OCI-LY3 (cell line): ENCODE results near the gene KLHL18.

ENCODE experiments used
- H2AFZ ChIP-seq: fragments of 200-600, 300-600 bp; shearing (Covaris generic); 2 replicates; pipeline ENCODE4 v1.6.0; 2014; ENCODE audit warnings: antibody characterized with exemption, low read depth, low read length
- H3K27ac ChIP-seq: fragments of 200-600, 300-600 bp; sonication (generic); 2 replicates; pipeline ENCODE4 v1.5.1; 2014; ENCODE audit warnings: mild to moderate bottlenecking, low read length, moderate library complexity, mixed read lengths
- H3K27me3 ChIP-seq: fragments of 200-600, 300-600 bp; sonication (generic); 2 replicates; pipeline ENCODE4 v1.6.1; 2014; ENCODE audit warnings: low read depth, low read length, mixed read lengths
- H3K36me3 ChIP-seq: fragments of 200-600, 300-600 bp; sonication (generic); replicated peaks from 2 replicates; pipeline ENCODE3; 2014; ENCODE audit warnings: low read depth, low read length, mixed read lengths
- H3K4me1 ChIP-seq: fragments of 300-600, 200-600 bp; sonication (generic); 2 replicates; pipeline ENCODE4 v1.6.1; 2014; ENCODE audit warnings: low read length, mixed read lengths
- H3K4me2 ChIP-seq: fragments of 200-600, 300-600 bp; sonication (generic); 2 replicates; pipeline ENCODE4 v1.6.1; 2014; ENCODE audit warnings: low read length, mixed read lengths
- H3K4me3 ChIP-seq: fragments of 300-600, 200-600 bp; sonication (generic); 2 replicates; pipeline ENCODE4 v1.5.1; 2014; ENCODE audit warnings: antibody characterized with exemption, mild to moderate bottlenecking, low read length, moderate library complexity
- H3K79me2 ChIP-seq: fragments of 300-600, 200-600 bp; shearing (Covaris generic); 2 replicates; pipeline ENCODE4 v1.6.1; 2014; ENCODE audit warnings: mild to moderate bottlenecking, low read length, mixed read lengths
- H3K9ac ChIP-seq: fragments of 300-600, 200-600 bp; shearing (Covaris generic); 2 replicates; pipeline ENCODE4 v1.6.0; 2014; ENCODE audit warnings: mild to moderate bottlenecking, low read length, moderate library complexity
- H3K9me3 ChIP-seq: fragments of 200-600, 300-600 bp; shearing (Covaris generic); 2 replicates; pipeline ENCODE4 v1.6.1; 2014; ENCODE audit warnings: low read length, mixed read lengths; ENCODE audit not compliant: insufficient read depth
- H4K20me1 ChIP-seq: fragments of 200-600, 300-600 bp; sonication (generic); 2 replicates; pipeline ENCODE4 v1.6.1; 2016; ENCODE audit warnings: low read length, mixed read lengths; ENCODE audit not compliant: insufficient read depth
- EZH2phosphoT487 ChIP-seq: fragments of 200-600 bp; shearing (Covaris generic); IDR thresholded peaks from 2 replicates; pipeline ENCODE4 v1.6.1; 2018; ENCODE audit warnings: antibody characterized with exemption, mixed run types, low read depth
- TF ChIP-seq, protein P1 (sequence below): fragments of 200-600, 300-600 bp; sonication (generic); IDR thresholded peaks from 2 replicates; pipeline ENCODE4 v1.5.1; 2014; ENCODE audit warnings: antibody characterized with exemption, low read length, low read depth

KLHL18 gene

DNA sequence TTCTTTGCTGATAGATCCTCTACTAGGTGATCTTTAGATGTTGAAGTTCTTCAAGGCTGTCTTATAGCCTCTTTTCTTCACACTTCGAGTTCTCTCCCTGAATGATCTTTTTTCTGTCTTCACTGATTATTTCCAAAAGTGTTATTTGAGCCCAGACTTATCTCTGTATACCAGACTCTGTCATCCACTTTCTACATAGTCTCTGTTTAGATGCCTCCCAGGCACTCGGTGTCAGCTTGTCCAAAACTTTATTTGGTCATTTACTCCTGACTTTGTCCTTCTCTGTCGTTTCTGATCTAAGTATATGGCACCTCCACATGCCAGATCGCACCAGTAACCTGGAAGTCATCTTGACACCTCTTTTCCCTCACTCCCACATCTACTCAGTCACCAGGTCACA lies 27.6 kb downstream of the KLHL18 start:
- H3K4me1 ChIP-seq, result peaks cover 8% of the 10 kb centered on the region

DNA sequence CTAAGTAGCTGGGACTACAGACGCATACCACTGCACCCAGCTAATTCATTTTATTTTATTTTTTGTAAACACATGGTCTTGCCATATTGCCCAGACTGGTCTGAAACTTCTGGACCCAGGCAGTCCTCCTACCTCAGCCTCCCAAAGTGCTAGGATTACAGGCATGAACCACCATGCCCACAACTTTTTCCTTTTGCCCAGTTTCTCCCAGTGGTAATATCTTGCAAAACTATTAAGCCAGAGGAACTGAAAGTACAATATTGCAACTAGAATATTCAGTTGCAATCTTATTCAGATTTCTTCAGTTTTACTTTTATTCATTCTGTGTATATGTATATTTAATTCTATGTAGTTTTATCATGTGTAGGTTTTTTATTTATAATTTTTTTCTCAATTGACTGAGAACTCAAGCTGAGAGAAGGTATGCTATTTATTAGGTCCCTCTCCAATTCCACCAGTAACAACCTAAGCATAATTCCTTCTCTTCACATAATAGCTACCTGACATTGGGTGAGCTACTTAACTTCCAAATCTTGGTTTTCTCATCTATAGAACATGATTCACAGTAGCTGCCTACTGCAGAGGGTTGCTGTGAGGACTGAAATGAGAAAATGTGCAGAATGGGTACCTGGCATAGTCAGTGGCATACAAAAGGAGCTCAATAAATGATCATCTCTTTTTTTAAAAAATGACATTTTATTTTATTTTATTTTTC lies 30.8 kb downstream of the KLHL18 start:
- H3K9me3 ChIP-seq, result no peaks in the 10 kb centered on the region
- peaks cover 14% of the 10 kb centered on the region for H4K20me1 ChIP-seq
- no peak for TF ChIP-seq EZH2phosphoT487
- TF ChIP-seq, protein P1, sequence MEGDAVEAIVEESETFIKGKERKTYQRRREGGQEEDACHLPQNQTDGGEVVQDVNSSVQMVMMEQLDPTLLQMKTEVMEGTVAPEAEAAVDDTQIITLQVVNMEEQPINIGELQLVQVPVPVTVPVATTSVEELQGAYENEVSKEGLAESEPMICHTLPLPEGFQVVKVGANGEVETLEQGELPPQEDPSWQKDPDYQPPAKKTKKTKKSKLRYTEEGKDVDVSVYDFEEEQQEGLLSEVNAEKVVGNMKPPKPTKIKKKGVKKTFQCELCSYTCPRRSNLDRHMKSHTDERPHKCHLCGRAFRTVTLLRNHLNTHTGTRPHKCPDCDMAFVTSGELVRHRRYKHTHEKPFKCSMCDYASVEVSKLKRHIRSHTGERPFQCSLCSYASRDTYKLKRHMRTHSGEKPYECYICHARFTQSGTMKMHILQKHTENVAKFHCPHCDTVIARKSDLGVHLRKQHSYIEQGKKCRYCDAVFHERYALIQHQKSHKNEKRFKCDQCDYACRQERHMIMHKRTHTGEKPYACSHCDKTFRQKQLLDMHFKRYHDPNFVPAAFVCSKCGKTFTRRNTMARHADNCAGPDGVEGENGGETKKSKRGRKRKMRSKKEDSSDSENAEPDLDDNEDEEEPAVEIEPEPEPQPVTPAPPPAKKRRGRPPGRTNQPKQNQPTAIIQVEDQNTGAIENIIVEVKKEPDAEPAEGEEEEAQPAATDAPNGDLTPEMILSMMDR, result no peak
- no peaks in the 10 kb centered on the region for H3K27me3 ChIP-seq
- H3K36me3 ChIP-seq, result no peaks in the 10 kb centered on the region
- no peak overlapping the region for H3K27ac ChIP-seq
- H2AFZ ChIP-seq, result no peak overlapping the region
- H3K4me2 ChIP-seq, result no peak overlapping the region
- peaks cover 8% of the 10 kb centered on the region for H3K4me1 ChIP-seq
- H3K79me2 ChIP-seq, result 0 out of 2 replicates have a peak, but pooled peaks cover 3% of the 10 kb centered on the region
- H3K4me3 ChIP-seq, result no peak overlapping the region
- no peak overlapping the region for H3K9ac ChIP-seq

More for the DNA sequence above, 27.6 kb downstream of the KLHL18 start:
- Histone ChIP-seq H3K79me2 (peaks cover 11% of the 10 kb centered on the region; the same call in 1 of the 2 replicates), H3K27ac (no peak overlapping the region), H3K9ac (no peak overlapping the region), H4K20me1 (peaks cover 14% of the 10 kb centered on the region), H3K4me2 (no peak overlapping the region), H3K9me3 (no peaks in the 10 kb centered on the region), H3K36me3 (peaks cover 16% of the 10 kb centered on the region), H3K27me3 (no peaks in the 10 kb centered on the region), H3K4me3 (no peak overlapping the region), H2AFZ (no peak overlapping the region)
- TF ChIP-seq, protein P1, result no peak
- TF ChIP-seq EZH2phosphoT487, result no peak

DNA sequence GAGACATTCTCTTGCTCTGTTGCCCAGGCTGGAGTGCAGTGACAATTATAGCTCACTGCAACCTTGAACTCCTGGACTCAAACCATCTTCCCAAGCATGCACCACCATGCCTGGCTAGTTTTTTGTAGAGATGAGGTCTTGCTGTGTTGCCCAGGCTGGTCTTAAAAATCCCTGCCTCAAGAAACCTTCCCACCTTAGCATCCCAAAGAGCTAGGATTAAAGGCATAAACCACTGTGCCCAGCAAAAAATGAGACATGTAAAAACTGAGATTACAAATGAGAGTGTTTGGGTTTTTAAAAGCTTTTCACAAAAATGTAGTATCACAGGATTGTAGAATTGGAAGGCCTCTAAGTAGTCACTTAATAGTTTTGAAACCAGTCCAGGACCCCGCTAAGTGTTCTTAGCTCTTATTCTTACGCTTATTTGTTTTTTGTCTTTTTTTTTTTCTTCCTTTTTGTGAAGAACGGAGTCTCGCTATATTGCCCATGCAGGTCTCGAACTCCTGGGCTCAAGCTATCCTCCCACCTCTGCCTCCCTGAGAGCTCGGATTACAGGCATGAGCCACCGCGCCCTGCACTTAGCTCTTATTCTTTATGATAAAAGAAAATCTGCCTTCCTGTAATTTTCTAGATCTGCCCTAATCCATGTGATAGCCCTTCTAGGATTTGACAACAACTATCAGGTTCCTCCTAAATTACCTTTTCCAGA lies 31.5 kb downstream of the KLHL18 start:
- Histone ChIP-seq H3K27ac (no peak overlapping the region), H3K9me3 (no peaks in the 10 kb centered on the region), H4K20me1 (peaks cover 14% of the 10 kb centered on the region)

More for the DNA sequence above, 31.5 kb downstream of the KLHL18 start:
- Histone ChIP-seq H3K4me1 (peaks cover 8% of the 10 kb centered on the region), H3K9ac (no peak overlapping the region), H2AFZ (no peak overlapping the region), H3K79me2 (0 out of 2 replicates have a peak, but pooled peaks cover 3% of the 10 kb centered on the region), H3K36me3 (no peaks in the 10 kb centered on the region), H3K4me2 (no peak overlapping the region), H3K27me3 (no peaks in the 10 kb centered on the region), H3K4me3 (no peak overlapping the region)
- TF ChIP-seq EZH2phosphoT487, result no peak
- TF ChIP-seq, protein P1, result no peak
